RWPE2 (cell line): ENCODE data around the gene SERTAD1.

Experiments used
- ATAC-seq: fragments of 200-7000 bp; cut with Tn5 transposase; 3 replicates; pipeline ENCODE4 v1.9.1; 2021; ENCODE audit warnings: low read depth
- DNase-seq: peaks from one replicate; pipeline ENCODE4 v3.0.0-alpha.2; 2020; ENCODE audit warnings: low spot score
- H3K27ac ChIP-seq: fragments of 450-650 bp; 2 replicates; pipeline ENCODE4 v1.5.1; 2017; ENCODE audit warnings: mild to moderate bottlenecking; ENCODE audit not compliant: poor library complexity, severe bottlenecking
- H3K27me3 ChIP-seq: fragments of 250-450 bp; sonication (Bioruptor Pico); 2 replicates; pipeline ENCODE4 v1.5.1; 2021; ENCODE audit warnings: mild to moderate bottlenecking, moderate library complexity; ENCODE audit not compliant: insufficient read depth, poor library complexity, severe bottlenecking
- H3K36me3 ChIP-seq: fragments of 250-450 bp; sonication (Bioruptor Pico); 2 replicates; pipeline ENCODE4 v1.5.1; 2020; ENCODE audit warnings: low read depth, mild to moderate bottlenecking, moderate library complexity
- H3K4me1 ChIP-seq: fragments of 250-450 bp; sonication (Bioruptor Pico); 2 replicates; pipeline ENCODE4 v1.5.1; 2021; ENCODE audit warnings: mild to moderate bottlenecking, moderate library complexity; ENCODE audit not compliant: insufficient read depth, poor library complexity, severe bottlenecking
- H3K4me3 ChIP-seq: fragments of 250-450 bp; sonication (Bioruptor Pico); 2 replicates; pipeline ENCODE4 v1.5.1; 2021; ENCODE audit warnings: mild to moderate bottlenecking, moderate library complexity; ENCODE audit not compliant: severe bottlenecking
- H3K9me3 ChIP-seq: fragments of 250-450 bp; sonication (Bioruptor Pico); 2 replicates; pipeline ENCODE4 v1.5.1; 2021; ENCODE audit warnings: mild to moderate bottlenecking, moderate library complexity; ENCODE audit not compliant: severe bottlenecking
- TF ChIP-seq, protein P1 (sequence below): fragments of 450-650 bp; IDR thresholded peaks from one replicate; pipeline ENCODE4 v1.5.1; 2017; ENCODE audit warnings: mild to moderate bottlenecking, moderate library complexity; ENCODE audit not compliant: poor library complexity, severe bottlenecking

SERTAD1 gene

DNA sequence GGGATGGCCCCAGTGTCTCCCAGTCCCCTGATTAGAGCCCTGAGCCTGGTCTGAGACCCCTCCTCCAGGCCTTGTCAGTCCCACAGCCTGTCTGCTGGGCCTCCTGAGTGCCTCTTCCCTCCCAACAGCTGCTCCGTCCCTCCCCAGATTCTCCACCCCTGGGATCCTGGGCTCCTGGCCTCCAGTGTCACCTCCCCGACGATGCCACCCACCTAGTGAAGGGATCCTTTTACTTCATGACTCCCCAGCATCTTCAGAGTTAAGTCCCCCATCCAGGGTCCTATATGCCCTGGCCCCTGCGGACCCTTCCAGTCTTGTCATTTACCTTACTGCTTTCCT is 8.2 kb downstream of the SERTAD1 start:
- H3K4me3 ChIP-seq, result no peak overlapping the region
- TF ChIP-seq, protein P1, sequence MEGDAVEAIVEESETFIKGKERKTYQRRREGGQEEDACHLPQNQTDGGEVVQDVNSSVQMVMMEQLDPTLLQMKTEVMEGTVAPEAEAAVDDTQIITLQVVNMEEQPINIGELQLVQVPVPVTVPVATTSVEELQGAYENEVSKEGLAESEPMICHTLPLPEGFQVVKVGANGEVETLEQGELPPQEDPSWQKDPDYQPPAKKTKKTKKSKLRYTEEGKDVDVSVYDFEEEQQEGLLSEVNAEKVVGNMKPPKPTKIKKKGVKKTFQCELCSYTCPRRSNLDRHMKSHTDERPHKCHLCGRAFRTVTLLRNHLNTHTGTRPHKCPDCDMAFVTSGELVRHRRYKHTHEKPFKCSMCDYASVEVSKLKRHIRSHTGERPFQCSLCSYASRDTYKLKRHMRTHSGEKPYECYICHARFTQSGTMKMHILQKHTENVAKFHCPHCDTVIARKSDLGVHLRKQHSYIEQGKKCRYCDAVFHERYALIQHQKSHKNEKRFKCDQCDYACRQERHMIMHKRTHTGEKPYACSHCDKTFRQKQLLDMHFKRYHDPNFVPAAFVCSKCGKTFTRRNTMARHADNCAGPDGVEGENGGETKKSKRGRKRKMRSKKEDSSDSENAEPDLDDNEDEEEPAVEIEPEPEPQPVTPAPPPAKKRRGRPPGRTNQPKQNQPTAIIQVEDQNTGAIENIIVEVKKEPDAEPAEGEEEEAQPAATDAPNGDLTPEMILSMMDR, result no peak
- peaks cover 4% of the 10 kb centered on the region for H3K4me1 ChIP-seq
- no peak overlapping the region for H3K27ac ChIP-seq
- H3K9me3 ChIP-seq, result no peaks in the 10 kb centered on the region
- no peaks in the 10 kb centered on the region for H3K27me3 ChIP-seq
- H3K36me3 ChIP-seq, result peaks cover 5% of the 10 kb centered on the region
- DNase-seq, result no peak
- no peak for ATAC-seq

DNA sequence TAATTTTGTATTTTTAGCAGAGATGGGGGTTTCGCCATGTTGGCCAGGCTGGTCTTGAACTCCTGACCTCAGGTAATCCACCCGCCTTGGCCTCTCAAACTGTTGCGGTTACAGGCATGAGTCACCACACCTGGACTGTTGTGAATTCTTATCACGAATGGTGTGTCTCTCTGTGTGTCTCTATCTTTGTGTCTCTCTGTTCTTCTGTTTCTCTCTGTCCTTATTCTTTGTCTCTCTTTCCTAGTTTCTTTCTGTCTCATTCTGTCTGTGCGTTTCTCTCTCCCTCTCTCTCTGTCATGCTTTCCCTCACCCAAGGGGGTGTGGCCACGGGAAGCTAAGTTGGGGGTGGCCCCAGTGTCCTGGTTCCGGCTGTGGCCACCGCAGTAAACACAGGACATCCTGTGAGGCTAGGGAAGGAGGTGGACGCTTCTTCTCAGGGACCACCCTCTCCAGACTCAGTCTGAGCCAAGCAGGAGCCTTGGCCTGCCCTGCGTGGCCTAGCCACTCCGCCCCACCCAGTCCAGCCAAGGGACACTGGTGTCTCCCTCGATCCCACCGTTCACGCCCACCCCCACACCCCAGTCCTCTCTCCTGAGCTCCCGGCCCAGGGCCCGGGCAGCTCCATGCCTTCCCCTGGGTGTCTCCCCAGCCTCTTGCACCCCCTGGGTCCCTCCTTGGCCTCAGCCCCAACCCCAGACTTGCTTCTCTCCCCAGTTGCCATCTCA is 8.7 kb downstream of the SERTAD1 start:
- no peaks in the 10 kb centered on the region; the same call in 1 of the 2 replicates for H3K36me3 ChIP-seq
- ATAC-seq (no peak), DNase-seq (no peak)
- no peaks in the 10 kb centered on the region for H3K27me3 ChIP-seq
- H3K4me1 ChIP-seq, result peaks cover 4% of the 10 kb centered on the region
- no peak overlapping the region for H3K4me3 ChIP-seq
- H3K27ac ChIP-seq, result no peak overlapping the region
- H3K9me3 ChIP-seq, result no peaks in the 10 kb centered on the region
- TF ChIP-seq, protein P1, result no peak

DNA sequence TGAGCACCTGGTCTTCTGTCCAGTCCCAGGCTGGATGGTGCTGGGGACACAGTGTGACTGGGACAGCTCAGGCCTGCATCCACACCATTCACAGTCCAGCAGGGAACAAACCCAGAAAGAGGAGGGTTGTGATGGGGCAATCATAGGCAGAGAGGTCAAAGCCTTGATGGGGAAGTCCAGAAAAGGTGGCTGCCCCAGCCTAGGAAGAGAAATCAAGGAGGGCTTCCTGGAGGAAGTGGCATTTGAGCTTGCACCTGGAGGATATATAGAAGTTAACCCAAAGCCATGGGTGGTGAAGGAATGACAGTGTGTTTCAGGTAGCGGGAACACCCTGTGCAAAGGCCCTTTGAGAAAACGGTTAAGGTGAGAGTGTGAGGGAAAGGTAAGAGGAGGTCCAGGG is 10.0 kb downstream of the SERTAD1 start:
- Histone ChIP-seq H3K36me3 (no peaks in the 10 kb centered on the region), H3K27ac (no peak overlapping the region), H3K4me1 (peaks cover 16% of the 10 kb centered on the region), H3K9me3 (no peaks in the 10 kb centered on the region), H3K4me3 (no peak overlapping the region), H3K27me3 (no peaks in the 10 kb centered on the region)
- DNase-seq (no peak), ATAC-seq (no peak)
- TF ChIP-seq, protein P1, result no peak

DNA sequence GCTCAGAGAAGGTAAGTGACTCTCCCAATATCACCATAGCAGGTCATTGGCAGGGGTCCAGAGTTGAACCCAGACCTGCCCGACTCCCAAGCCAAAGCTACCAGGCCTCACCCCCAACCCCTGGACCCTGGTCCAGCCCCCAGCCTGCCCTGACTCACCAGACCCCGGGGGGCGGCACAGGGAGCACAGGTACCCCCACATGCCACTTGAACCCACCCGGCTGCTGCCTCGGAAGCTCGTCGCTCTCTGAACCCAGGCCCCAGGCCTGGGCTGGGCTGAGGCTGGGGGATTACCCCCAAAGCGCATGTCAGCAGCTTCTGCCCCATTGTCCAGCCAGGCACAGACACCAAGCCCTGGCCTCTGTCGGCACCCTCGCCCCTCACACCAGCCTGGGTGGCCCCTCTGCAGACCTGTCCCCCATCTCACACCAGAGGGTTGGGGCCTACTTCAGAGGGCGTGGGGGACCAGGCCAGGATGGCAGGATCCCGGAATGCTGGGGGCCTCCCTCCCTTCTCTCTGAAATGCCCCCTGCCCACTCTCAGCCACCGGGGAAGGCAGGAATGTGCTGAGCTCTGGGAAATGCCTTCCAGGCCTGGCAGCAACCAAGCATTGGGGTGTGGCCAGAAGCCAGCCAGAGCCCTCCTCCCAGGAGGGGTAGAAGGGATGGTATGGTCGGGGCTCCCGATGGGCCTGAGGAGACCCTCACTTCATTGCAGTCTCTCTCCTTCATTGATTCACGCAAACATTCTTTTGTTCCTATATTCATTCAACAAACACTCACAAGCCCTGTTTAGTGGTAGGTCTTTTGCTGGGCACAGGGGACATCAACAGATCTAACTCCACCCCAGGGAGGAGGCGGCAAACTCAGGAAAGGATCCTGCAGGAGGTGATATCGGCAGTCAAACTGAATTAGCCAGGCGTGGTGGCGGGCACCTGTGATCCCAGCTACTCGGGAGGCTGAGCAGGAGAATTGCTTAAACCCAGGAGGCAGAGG is 11.0 kb downstream of the SERTAD1 start:
- no peaks in the 10 kb centered on the region for H3K9me3 ChIP-seq
- DNase-seq (no peak), ATAC-seq (no peak)
- no peaks in the 10 kb centered on the region for H3K36me3 ChIP-seq
- H3K27ac ChIP-seq, result no peak overlapping the region
- no peak overlapping the region for H3K4me3 ChIP-seq
- no peaks in the 10 kb centered on the region for H3K27me3 ChIP-seq
- peaks cover 16% of the 10 kb centered on the region for H3K4me1 ChIP-seq
- TF ChIP-seq, protein P1, result no peak
